COR-L47 (cell line): ENCODE results near the gene SLIT1.
A peak's percentile ranks its signal among the peaks of the same experiment; 100 is the strongest.

Source experiments
- DNase-seq: peaks from one replicate; lab custom pipeline; 2025; lab: John Stamatoyannopoulos, UW

Gene SLIT1

GRCh38 chr10:97063271-97063982 lies 122.3 kb downstream of the SLIT1 start:
- no peak for DNase-seq

DNA sequence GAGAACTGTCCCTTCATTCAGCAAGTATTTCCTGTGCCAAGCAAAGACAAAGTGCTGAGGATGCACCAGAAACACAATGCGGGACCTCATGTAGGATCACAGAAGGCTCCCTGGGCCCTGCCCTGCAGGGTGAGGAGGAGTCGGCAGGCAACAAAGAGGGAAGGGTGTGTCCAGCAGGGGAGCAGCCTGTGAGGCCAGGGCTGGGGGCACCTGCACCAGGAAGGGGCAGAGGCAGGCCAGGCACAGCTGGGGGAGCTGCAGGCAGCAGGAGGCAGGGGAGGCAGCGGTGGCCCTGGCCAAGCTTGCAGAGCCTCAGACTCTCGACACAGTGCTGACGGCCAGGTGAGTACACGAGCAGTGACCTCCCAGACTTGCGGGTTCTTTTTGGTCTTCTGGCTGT lies 123.3 kb downstream of the SLIT1 start:
- no peak for DNase-seq

- DNase-seq = no peak
Observed at GRCh38 chr10:97062046-97062445, 123.7 kb downstream of the SLIT1 start.

GRCh38 chr10:97061423-97061822 lies 124.3 kb downstream of the SLIT1 start:
- DNase-seq = no peak

DNA sequence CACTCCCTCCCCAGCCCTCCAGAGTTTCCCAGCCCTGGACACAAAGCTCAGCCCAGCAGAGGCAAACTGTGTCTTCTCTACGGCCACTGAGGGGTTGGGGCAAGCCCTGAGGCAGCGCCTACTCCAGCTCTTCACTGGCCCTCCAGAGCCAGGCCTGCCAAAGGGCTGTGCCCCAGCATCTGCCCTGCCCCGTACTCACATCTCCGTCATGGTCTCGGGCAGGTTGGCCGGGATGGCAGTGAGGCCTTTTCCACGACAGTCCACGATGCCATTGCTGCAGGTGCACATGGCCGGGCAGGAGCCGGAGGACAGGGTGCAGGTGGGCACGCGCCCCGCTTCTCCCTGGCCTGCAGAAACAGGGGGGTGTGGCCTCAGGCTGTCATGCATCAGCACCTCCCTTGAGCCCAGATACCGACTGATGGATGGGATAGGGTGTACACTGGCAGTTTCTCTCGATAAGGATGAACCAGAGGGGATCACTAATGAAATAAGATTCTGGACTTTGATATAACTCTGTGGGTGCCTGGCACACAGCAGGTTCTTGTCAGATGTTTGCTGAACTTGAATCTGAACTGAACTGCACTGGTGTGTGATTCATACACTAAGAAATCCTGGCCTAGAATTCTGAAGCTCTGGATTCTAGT lies 125.2 kb downstream of the SLIT1 start:
- no peak for DNase-seq

GRCh38 chr10:97059872-97060205 lies 125.9 kb downstream of the SLIT1 start:
- DNase-seq = no peak

DNA sequence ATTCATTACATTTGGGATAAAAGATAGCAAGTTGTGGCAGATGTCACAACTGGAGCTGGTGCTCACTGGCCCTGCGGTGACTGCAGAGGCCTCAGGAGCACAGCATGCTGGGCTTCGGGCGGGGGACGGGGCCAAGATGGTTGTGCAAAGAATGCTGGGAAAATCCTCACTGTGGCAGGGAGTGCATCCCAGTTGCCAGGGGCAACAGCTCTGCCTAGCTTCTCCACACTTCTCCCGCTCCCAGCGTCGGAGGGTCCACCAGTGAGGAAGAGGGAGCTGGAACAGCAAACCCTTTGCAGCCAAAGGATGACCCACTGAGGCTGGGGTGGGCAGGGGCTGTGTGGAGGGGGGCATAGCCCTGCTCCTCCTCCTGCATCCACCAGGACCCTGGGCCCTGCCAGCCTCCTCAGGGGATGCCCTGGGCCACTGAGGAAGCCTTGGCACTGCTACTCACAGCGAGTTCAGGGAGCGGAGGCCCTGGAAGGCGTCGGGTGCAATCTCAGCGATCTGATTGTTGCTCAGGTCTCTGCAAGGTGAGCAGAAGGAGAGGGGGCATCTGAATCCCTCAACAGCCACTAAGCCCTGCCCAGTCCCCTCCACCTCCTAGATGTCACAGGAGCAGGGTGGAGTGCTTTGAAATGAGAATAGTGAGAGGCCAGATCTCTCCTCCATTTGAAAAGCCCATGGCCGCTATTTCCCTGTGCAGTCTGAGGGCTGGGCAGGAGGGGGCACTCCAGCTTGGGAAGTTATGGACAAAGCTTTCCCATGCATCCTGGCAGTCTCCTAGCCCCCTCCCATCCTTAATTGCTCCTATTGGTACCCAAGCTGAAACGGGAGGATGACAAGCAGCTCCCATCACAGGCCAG lies 126.5 kb downstream of the SLIT1 start:
- no peak for DNase-seq

- DNase-seq = no peak
Observed at GRCh38 chr10:97058521-97058920, 127.2 kb downstream of the SLIT1 start.

GRCh38 chr10:97057491-97058235 lies 128.1 kb downstream of the SLIT1 start:
- DNase-seq = no peak

- DNase-seq = no peak
Observed at GRCh38 chr10:97056003-97056630, 129.6 kb downstream of the SLIT1 start.

DNA sequence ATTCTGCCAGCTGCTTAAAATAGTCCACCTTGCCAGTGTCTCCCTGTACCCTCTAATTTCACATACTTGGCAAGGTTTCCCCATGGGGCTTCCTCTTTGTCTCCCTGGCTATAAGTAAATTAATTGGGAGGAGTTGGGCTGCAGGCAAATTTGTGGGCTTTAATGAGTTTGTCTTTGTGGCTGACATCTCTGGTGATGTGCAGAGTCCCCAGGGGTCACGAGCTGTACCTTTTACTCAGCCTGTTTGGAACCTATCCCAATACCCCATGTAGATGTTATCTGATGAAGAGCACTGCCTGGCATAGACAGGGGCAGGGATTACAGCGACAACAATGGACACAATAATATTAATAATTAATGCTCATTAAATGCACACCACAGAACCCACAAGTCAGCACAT lies 132.5 kb downstream of the SLIT1 start:
- peak; percentile 80 for DNase-seq

DNA sequence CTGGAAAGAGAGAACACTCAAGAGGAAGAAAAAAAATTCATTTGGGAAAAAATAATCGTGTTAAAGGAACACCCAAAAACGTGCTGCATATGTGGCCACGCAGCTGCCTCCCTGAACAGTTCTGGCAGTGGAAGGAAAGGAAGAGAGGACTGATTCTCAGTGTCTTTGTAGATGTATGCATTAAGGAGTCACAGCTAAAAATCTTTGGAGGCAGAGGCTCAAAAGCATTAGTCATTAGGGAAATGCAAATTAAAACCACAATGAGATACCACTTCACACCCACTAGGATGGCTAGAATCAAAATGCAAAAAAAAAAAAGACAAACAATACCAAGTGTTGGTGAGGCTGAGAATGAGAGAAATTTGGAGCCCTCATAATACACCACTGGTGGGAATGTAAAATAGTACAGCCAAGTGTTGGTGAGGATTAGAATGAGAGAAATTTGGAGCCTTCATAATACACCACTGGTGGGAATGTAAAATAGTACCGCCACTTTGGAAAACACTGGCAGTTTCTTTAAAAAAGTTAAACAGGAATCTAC lies 134.7 kb downstream of the SLIT1 start:
- no peak for DNase-seq

GRCh38 chr10:97050205-97050745 lies 135.5 kb downstream of the SLIT1 start:
- DNase-seq = no peak

DNA sequence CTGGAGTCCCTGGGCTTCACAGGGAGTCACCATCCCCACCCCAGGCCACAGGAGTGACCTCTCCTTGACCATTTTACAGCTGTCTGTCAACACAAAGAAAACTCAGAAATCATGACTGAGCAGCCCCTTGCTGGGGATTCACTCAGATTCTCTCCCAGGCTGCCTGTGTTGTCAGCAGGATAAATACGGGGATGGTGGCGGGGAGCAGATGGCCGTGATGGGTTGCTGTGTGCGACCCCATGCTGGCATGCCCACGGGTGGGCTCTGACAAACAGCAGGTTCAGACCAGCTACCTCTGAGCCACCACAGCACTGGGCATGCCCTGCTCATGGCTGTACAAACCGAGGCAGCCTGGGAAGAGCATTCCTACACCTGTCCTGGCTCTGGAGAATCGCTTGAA lies 136.1 kb downstream of the SLIT1 start:
- no peak for DNase-seq

GRCh38 chr10:97048649-97049427 lies 136.9 kb downstream of the SLIT1 start:
- no peak for DNase-seq

GRCh38 chr10:97047788-97048187 lies 138.0 kb downstream of the SLIT1 start:
- DNase-seq = no peak

DNA sequence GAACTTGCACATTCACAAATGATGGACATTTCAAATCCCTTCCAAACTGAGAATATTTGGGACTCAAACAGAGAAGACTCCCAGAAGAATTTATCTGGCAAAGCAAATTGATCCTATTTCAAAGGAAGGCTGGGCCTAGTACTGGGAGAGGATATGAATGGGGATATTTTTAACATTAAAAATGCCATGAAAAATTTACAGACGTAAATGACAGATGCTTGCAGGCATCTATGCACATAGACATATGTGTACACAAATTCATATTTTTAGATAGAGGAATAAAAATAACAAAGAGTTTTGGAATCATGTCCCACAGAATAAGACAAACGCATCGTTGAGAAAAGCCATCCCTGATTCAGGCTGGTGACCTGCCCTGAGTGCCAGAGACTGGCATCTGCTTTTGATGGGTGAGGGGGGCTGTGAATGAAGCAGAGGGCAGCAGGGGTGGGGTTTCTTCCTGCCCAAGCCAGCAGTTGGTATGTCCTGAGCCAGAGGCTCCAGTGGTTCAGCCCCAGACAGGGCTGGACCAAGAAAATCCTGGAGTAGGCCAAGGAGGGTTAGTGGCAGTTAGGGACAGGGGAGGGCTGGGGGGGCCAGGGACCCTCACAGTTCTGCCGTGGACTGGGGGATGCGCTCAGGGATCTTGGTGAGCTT lies 138.5 kb downstream of the SLIT1 start:
- no peak for DNase-seq

DNA sequence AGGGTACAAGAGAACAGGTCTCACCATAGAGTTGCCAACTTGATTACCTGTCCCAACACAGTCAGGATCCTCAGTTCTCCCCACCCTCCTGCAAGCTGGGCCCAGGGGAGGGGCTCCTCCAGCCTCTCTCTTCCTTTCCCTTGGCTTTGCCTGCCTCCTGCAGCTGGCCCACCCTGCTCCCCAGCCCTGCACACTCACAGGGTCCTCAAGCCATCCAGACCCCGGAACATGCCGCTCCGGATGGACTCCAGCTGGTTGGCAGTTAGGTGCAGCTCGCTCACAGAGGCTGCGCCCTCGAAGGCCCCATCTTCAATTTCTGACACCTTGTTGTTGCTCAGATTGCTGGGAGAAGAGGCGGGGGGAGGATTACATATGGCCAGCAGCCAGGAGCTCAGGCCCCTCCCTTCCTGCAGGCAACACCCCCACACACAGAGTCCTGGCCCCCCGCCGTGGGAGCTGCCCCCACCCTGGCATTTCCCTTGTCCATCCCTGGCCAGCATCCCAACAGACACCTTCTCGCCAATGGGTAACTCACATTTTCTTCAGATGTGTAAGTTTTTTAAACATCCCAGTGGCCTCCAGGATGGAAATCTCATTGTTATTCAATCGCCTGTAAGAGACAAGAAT lies 139.2 kb downstream of the SLIT1 start:
- peak; percentile 24 for DNase-seq

DNA sequence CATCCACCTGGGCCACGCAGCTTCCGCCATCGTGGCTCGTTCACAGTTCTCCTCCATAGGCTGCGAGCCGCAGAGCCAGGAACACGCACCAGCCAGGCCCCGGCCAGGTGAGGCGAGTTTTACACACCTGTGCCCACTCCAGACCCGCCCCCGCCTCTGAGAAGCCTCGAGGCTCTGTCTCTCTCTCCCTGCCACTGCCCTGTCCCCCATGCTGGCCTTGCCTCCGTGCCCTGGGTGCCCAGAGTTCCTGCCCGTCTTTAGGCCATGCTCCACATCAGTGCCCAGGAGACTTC lies 142.2 kb downstream of the SLIT1 start:
- DNase-seq = no peak
